HFF-Myc (cell line): Measurements from ENCODE around the gene DNAH17.

Experiments used
- DNase-seq: peaks from one replicate; pipeline ENCODE4 v3.0.0-alpha.2; 2011; ENCODE audit warnings: low read depth; ENCODE audit errors: extremely low read depth
- H3K4me3 ChIP-seq: replicated peaks from 2 replicates; pipeline ENCODE4 v1.5.1; 2011; ENCODE audit warnings: low read depth, mild to moderate bottlenecking, control low read depth, low read length
- TF ChIP-seq, protein P1 (sequence below): IDR thresholded peaks from 2 replicates; pipeline ENCODE4 v1.5.1; 2012; ENCODE audit warnings: mild to moderate bottlenecking, low read depth, low read length, control low read depth; ENCODE audit errors: missing control alignments

The DNAH17 gene

DNA sequence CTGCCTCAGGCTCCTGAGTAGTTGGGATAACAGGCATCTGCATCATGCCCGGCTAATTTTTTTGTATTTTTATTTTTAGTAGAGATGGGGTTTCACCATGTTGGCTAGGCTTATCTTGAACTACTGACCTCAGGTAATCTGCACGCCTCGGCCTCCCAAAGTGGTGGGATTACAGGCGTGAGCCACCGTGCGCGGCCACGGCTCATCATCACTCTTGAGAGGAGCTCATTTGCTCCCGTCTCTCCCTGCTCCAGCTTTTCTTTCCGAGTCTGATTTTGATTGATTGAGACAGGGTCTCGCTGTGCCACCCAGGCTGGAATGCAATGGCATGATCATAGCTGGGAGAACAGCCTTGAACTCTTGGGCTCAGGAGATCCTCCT lies 186.2 kb downstream of the DNAH17 start:
- TF ChIP-seq, protein P1, sequence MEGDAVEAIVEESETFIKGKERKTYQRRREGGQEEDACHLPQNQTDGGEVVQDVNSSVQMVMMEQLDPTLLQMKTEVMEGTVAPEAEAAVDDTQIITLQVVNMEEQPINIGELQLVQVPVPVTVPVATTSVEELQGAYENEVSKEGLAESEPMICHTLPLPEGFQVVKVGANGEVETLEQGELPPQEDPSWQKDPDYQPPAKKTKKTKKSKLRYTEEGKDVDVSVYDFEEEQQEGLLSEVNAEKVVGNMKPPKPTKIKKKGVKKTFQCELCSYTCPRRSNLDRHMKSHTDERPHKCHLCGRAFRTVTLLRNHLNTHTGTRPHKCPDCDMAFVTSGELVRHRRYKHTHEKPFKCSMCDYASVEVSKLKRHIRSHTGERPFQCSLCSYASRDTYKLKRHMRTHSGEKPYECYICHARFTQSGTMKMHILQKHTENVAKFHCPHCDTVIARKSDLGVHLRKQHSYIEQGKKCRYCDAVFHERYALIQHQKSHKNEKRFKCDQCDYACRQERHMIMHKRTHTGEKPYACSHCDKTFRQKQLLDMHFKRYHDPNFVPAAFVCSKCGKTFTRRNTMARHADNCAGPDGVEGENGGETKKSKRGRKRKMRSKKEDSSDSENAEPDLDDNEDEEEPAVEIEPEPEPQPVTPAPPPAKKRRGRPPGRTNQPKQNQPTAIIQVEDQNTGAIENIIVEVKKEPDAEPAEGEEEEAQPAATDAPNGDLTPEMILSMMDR, result no peak
- no peak for DNase-seq

DNA sequence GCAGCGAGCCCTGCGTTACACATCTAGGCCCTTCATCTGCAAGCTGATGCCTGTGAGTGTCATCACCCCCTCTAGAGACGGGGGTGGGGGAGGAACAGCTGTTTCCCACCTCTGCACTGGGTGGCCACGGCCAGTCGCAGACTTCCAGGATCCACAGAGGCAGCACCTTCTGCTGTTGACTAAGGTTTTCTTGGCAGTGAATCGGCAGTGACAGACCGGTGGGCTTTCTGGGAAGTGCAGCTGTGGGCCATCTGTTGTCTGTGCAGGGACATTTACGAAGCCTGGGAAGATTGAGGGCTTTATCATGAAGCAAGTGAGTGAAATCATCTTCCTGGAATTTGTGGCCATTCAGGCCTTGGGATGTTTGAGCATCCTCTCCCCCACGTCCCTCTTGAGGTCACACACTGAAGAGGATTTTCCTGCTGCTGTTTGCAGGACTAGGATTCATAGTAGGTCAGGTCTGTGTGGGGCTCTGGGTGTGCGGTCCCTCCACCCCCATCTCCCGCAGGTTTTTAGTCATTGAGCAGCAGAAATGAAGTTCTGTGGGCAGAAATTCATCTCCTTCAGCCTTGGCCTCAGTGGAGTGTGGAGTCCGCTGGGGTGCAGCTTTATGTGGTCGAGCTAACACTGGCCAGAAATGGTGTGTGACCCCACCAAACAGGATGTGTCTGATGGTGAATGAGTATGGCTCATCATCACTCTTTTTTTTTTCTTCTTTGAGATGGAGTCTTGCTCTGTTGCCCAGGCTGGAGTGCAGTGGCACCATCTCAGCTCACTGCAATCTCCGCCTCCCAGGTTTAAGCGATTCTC lies 186.8 kb downstream of the DNAH17 start:
- peak; percentile 94 for DNase-seq
- no peak overlapping the region for H3K4me3 ChIP-seq
- TF ChIP-seq, protein P1, result no peak

More for the DNA sequence above, 186.2 kb downstream of the DNAH17 start:
- H3K4me3 ChIP-seq, result no peak overlapping the region

DNA sequence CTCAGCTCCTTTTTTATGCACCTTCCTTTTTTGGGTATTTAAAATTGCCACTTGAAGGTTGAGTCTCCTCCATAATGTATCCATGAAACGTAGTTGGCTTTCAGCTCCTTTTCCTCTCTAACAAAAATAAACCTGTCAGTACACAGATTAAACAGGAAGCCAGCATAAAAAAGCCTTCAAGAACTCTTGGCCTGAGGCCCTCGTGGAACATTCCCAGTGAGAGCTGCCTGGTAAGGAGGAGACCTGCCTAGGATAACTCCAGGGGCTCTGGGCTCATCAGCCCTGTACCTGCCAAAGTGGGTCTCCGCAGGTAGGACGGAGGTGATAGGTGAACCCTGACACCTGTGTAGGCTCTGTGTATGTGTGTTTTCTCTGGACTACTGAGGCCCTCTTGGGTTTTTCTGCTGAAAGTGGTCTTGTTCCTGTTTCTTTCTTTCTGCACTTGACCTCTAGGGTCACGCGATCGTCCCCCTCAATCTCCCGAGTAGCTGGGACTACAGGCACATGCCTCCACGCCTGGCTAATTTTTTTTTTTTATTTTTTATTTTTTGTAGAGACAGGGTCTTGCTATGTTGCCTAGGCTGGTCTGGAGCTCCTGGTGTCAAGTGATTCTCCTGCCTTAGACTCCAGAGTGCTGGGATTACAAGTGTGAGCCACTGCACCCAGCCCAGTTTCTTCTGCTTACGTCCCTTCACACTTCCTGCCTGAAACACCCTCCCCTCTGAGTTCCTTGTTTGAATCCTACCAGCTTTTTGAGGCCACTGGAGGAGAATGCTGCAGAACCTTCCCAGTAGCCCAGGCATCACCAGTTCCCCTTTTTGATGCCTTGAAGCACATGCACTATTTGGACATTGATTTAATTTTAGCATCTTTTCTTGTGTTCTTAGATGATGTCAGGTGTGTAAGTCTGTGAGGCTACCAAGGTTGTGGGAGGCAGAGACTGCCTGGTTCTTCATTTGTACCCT lies 188.9 kb downstream of the DNAH17 start:
- TF ChIP-seq, protein P1, result no peak
- no peak overlapping the region for H3K4me3 ChIP-seq
- no peak for DNase-seq

DNA sequence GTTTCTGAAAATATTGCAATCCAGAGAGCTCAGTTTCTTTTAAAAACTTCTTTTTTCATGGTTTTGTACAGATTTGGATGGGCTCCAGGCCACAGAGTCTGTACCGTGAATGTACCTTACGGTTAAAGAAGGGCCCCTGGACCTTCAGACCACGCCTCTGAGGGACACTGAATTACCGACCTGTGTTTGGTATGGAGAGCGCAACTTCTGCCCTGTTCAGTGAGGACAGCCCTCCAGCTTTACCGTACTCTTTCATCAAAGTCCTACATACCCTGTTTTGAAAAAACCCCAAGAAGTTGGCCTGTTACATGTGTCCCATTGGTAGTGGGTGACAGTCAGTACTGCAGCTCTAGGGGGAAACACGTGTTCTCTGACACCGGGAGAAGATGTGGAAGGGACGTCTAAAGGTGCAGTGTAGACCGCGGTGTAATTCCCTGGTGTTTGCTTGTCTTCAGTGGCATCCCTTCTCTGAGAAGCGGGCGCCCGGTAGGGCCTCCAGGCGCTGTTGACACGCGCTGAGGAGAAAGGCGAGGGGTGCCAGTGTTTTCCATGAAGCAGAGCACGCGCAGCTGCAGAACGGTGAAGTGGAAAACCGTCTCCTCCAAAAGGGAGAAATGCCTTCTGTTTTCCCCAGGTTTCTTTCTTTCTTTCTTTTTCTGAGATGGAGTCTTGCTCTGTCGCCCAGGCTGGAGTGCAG lies 192.6 kb downstream of the DNAH17 start:
- H3K4me3 ChIP-seq, result no peak overlapping the region
- DNase-seq, result no peak
- TF ChIP-seq, protein P1, result no peak

DNA sequence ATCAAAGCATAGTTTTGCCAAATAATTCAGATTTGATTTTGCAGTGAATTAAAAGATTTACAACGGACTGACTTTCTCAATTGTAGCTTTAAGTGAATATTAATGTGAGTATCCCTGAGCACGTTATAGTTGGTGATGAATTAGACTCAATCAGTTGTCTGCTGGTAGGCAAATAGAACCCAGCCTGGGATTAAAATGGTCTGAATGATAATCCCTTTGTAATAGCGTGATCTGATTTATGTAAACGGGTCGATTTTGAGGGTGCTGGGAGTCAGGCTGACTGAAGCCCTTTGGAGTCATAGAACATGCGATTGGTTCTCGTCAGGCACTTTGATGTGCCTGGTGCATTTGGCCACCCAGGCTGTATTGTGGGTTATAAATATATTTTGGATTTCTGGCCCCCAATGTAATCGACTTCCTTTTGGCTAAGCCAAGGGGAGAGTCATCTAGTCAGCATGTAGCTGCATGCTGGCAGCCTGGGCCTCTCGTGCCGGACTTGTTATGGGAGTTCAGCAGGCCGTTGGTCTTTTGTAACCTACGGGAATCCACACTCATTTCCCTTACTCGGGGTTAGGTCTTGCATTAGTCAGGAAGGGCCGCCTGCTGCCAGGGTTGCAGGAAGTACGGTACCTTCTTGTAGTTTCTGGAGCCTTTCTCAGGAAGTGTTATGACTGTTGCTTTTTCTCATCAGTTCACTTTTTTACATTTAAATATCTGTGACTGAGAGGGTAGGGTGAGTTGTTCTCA lies 193.3 kb downstream of the DNAH17 start:
- TF ChIP-seq, protein P1, result no peak

More for the DNA sequence above, 193.3 kb downstream of the DNAH17 start:
- no peak overlapping the region for H3K4me3 ChIP-seq
- DNase-seq, result no peak
